Right ventricle myocardium inferior (tissue), 1 donor: Measurements from ENCODE around the gene CYTH2. TPM values are rescaled to one million over a fixed set of nuclear protein-coding genes. Genes with fewer than 3 reads are reported as not detected.

Experiments used
- ATAC-seq: fragments of 200-7000 bp; cut with Tn5 transposase; one replicate; pipeline ENCODE4 v1.9.1; 2020; ENCODE audit warnings: mild to moderate bottlenecking, moderate library complexity
- DNase-seq: peaks from one replicate; pipeline ENCODE4 v3.0.0; 2021; ENCODE audit errors: missing footprints
- intact Hi-C: fragments of 100-400 bp; cut with DNase I; formaldehyde crosslinking; loops from one replicate; pipeline ENCODE4 v1.11.0; 2022
- long read RNA-seq: library from polyadenylated mRNA; unstranded; transcript quantifications from one replicate; pipeline ENCODE4 v2.0.0, GENCODE V29; 2021
- total RNA-seq: library from RNA; stranded (reverse); fragmentation: NEBNext Ultra II Directional; extraction: Animal tissue kit (Norgen Biotek cat#: 25700); gene quantifications from one replicate; pipeline ENCODE4 v1.2.1, GENCODE V29; 2021
- donor health status: DM: no; HTN: yes; CAD: no; lungs with severe emphysema.

CYTH2 gene
- 30.7 TPM for total RNA-seq
- long read RNA-seq, transcript CYTH2-202 (12 exons, 1,546 nt): major isoform, 7 of 10 reads
- long read RNA-seq, partial matches to known transcripts: 3 of 10 reads
- long read RNA-seq, other reads (novel, unspliced or antisense): 0 of 10 reads

GRCh38 chr19:48469289-48469881, at the start of gene CYTH2:
Gene CYTH2, plus strand, starts transcription at chr19:48469369. Its CDS starts 139 bp downstream, at chr19:48469508.
- intact Hi-C loops: no loop called here
- ATAC-seq: peak; percentile 76
- peak; percentile 92 for DNase-seq

- DNase-seq: no peak
- intact Hi-C loops: no loop called here
- ATAC-seq: no peak
Measured at GRCh38 chr19:48421548-48421947, 47.6 kb upstream of the CYTH2 start.

GRCh38 chr19:48424694-48425219, 44.4 kb upstream of the CYTH2 start:
- DNase-seq (no peak), ATAC-seq (no peak)
- intact Hi-C loops: no loop called here

GRCh38 chr19:48428670-48429069, 40.5 kb upstream of the CYTH2 start:
- ATAC-seq (no peak), DNase-seq (no peak)
- intact Hi-C loops: no loop called here

GRCh38 chr19:48433337-48433736, 35.8 kb upstream of the CYTH2 start:
- DNase-seq (no peak), ATAC-seq (no peak)
- intact Hi-C loops: no loop called here

GRCh38 chr19:48436586-48436985, 32.6 kb upstream of the CYTH2 start:
- DNase-seq (no peak), ATAC-seq (no peak)
- intact Hi-C loops: no loop called here

- intact Hi-C loops: no loop called here
- no peak for DNase-seq
- no peak for ATAC-seq
Measured at GRCh38 chr19:48441360-48442050, 27.7 kb upstream of the CYTH2 start.

- intact Hi-C loops: no loop called here
- no peak for ATAC-seq
- no peak for DNase-seq
Measured at GRCh38 chr19:48442116-48443035, 26.8 kb upstream of the CYTH2 start.

- intact Hi-C loops: no loop called here
- DNase-seq (no peak), ATAC-seq (no peak)
Measured at GRCh38 chr19:48443256-48443655, 25.9 kb upstream of the CYTH2 start.

- intact Hi-C loops: no loop called here
- DNase-seq: no peak
Measured at GRCh38 chr19:48443731-48444128, 25.4 kb upstream of the CYTH2 start.

GRCh38 chr19:48444129-48444935, 24.8 kb upstream of the CYTH2 start:
- intact Hi-C loops: no loop called here
- DNase-seq (no peak), ATAC-seq (no peak)

More at GRCh38 chr19:48443731-48444128, 25.4 kb upstream of the CYTH2 start:
- no peak for ATAC-seq

- DNase-seq: no peak
- ATAC-seq: no peak
- intact Hi-C loops: no loop called here
Measured at GRCh38 chr19:48444936-48445200, 24.3 kb upstream of the CYTH2 start.

- DNase-seq: no peak
- intact Hi-C loops: no loop called here
Measured at GRCh38 chr19:48445256-48445605, 23.9 kb upstream of the CYTH2 start.

GRCh38 chr19:48445606-48446481, 23.3 kb upstream of the CYTH2 start, which contains the start of gene GRWD1:
Gene GRWD1, plus strand, starts transcription at chr19:48445983. Its CDS starts 23 bp downstream, at chr19:48446006.
- intact Hi-C loops: loop anchor here (1.0 kb wide), 1 partner anchor 55 kb away; the partner anchor contains the start of gene KDELR1
- ATAC-seq: peak; percentile 91
- peak; percentile 93 for DNase-seq

More at GRCh38 chr19:48445256-48445605, 23.9 kb upstream of the CYTH2 start:
- ATAC-seq: peak; percentile 75

GRCh38 chr19:48446579-48446978, 22.6 kb upstream of the CYTH2 start:
- intact Hi-C loops: loop anchor here (1.0 kb wide), 1 partner anchor 55 kb away; the partner anchor contains the start of gene KDELR1
- no peak for ATAC-seq

GRCh38 chr19:48448563-48448962, 20.6 kb upstream of the CYTH2 start:
- intact Hi-C loops: no loop called here
- DNase-seq (no peak), ATAC-seq (no peak)

More at GRCh38 chr19:48446579-48446978, 22.6 kb upstream of the CYTH2 start:
- DNase-seq: no peak

- DNase-seq (no peak), ATAC-seq (no peak)
- intact Hi-C loops: no loop called here
Measured at GRCh38 chr19:48450441-48450840, 18.7 kb upstream of the CYTH2 start.
